ENCODE measurements around the gene TLCD3A.
A peak's percentile ranks its signal among the peaks of the same experiment; 100 is the strongest.

TLCD3A gene

DNA sequence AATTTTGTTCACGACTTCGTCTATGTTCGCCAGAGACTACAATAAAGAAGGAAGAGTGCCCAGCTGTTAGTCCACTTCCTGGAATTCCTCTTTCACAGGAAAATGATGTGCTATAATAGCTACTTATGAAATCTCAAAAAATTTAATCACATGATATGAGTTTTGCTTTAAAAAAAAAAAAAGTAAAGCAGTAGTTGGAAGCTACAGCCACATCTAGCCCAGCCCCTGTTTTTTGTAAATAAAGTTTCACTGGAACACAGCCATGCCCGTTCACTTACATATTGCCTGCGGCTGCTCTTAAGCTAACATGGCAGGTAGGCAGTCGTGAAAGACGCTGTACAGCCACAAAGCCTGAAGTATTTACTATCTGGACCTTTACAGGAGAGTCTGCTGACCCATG, 33.1 kb upstream of the TLCD3A start:
- DNase-seq (ENCODE audit: low read depth): peak; percentile 23
- TF ChIP-seq, protein P1, sequence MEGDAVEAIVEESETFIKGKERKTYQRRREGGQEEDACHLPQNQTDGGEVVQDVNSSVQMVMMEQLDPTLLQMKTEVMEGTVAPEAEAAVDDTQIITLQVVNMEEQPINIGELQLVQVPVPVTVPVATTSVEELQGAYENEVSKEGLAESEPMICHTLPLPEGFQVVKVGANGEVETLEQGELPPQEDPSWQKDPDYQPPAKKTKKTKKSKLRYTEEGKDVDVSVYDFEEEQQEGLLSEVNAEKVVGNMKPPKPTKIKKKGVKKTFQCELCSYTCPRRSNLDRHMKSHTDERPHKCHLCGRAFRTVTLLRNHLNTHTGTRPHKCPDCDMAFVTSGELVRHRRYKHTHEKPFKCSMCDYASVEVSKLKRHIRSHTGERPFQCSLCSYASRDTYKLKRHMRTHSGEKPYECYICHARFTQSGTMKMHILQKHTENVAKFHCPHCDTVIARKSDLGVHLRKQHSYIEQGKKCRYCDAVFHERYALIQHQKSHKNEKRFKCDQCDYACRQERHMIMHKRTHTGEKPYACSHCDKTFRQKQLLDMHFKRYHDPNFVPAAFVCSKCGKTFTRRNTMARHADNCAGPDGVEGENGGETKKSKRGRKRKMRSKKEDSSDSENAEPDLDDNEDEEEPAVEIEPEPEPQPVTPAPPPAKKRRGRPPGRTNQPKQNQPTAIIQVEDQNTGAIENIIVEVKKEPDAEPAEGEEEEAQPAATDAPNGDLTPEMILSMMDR (conservative IDR thresholded peaks at IDR 0.05; ENCODE audit: low read length): no peak
- H3K4me3 ChIP-seq (ENCODE audit: low read length): no peak overlapping the region

DNA sequence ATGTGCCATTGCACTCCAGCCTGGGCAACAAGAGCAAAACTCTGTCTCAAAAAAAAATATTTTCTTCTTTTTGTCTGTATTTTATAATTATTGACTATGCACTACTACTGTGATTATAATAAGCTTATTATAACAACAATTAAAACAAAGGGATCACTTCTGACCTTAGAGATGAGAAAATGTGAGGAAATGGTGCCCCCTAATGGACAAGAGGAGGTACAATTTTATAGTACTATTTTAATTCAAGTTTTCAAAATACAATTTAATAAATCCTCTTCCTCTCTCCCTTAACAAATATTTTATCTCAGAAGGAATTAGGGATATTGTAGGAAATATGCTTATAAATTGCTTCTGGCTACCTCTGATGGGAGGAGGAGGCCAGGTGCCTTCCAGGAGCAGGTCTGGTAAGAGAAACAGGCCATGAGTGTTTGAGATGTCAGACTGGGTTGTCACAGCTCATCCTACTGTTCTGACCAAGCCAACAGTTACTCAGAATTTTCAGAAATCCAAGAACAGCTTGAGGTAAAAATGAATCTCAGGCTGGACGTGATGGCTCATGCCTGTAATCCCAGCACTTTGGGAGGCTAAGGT, 31.8 kb upstream of the TLCD3A start:
- DNase-seq (ENCODE audit: low read depth): peak; percentile 40
- H3K4me3 ChIP-seq (ENCODE audit: low read length): no peak overlapping the region
- TF ChIP-seq, protein P1 (conservative IDR thresholded peaks at IDR 0.05; ENCODE audit: low read length): peak; percentile 63

DNA sequence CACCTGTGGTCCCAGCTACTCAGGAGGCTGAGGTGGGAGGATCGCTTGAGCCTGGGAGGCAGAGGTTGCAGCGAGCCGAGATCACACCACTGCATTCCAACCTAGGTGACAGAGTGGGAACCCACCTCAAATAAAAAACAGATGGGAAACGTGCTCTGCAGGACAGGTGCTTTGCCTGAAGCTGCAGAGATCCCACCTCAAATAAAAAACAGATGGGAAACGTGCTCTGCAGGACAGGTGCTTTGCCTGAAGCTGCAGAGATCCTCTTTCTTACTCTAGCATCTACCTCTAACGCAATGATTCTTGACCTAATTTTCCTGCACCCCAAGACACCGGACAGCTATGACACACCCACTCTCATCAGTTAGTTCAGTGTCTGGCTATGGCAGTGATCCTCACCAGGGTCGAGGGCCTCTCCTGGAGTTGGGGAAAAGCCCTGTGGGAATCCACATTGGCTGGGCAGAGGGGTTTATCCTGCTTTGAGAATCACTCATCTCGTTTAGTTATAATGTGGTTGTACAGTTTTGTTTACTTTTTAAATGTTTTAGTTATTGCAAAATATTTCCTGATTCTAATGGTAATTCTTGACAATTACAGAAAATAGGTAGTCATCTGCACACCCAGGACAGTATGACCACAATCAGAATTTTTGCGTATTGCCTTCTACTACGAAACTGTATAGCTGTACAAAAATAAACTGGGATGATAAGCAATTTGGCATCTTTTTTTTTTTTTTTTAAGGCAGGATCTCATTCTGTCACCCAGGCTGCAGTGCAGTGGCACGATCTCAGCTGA, 29.1 kb upstream of the TLCD3A start:
- H3K4me3 ChIP-seq (ENCODE audit: low read length): no peak overlapping the region
- TF ChIP-seq, protein P1 (conservative IDR thresholded peaks at IDR 0.05; ENCODE audit: low read length): no peak
- no peak for DNase-seq (ENCODE audit: low read depth)

DNA sequence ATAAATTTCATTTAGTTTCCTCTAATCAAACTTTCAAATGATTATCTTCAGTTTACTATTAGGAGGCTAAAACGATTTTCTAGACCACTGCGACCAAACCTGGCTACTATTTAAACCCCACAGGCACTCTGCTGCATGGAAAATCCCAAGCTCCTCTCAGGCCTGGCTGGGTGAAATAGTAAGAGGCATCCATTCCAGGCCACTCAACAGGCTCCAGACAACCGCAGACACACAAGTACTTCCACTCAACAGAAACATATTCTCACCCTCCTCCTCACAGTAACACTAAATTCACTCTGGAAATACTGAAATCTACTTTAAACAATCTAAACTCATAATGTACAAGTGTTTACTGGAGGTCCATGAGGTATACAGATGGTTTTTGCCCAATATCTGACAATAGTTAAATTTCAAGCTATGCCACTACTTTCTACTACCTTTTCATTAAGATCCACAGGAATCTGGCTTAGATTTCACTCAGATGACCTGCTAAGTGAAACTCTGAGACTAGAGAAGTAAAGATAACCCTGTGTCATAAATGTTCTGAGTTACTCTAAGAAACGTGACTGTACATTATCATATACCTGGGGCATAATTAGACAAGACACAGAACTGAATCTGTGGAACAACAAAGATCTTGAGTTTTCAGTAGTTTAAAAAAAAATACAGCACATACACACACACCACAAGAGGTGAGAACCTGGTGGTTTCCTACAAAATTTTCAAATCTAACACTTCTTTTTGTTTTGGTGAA, 28.1 kb upstream of the TLCD3A start:
- no peak overlapping the region for H3K4me3 ChIP-seq (ENCODE audit: low read length)
- no peak for DNase-seq (ENCODE audit: low read depth)
- TF ChIP-seq, protein P1 (conservative IDR thresholded peaks at IDR 0.05; ENCODE audit: low read length): no peak

DNA sequence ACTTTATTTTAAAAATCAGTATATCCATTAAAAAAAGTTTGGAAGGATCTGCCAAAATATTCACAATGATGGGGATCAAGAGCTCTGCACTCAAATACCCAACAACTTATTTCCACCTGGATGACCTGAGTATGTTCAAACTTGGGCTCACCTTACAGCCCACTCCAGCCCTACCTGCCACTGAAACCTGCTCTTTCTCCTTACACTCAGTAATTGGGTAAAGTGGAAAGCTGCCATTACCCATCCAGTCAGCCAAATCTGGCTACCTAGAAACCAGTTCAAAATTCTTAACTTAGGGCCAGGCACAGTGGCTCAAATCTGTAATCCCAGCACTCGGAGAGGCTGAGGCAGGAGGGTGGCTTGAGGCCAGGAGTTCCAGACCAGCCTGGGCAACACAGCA, 27.4 kb upstream of the TLCD3A start:
- DNase-seq (ENCODE audit: low read depth): no peak
- H3K4me3 ChIP-seq (ENCODE audit: low read length): no peak overlapping the region
- TF ChIP-seq, protein P1 (conservative IDR thresholded peaks at IDR 0.05; ENCODE audit: low read length): no peak

DNA sequence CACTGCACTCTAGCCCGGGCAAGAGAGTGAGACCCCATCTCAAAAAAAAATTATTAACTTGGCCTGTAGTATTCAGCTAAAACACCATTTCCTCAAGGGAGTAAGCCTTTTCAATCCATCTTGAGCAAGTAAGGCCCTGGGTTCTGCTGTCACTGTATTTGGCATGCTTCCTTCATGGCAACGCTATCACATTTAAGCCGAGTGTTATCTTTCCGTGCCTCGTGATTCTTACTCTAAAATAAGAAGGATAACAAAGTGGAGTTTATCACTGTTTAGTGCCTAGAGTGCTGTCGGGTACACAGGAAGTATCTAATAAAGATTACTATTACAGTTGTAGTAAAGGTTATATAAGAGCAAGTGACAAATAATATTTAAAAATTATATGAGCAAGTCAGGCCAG, 26.5 kb upstream of the TLCD3A start:
- TF ChIP-seq, protein P1 (conservative IDR thresholded peaks at IDR 0.05; ENCODE audit: low read length): no peak
- DNase-seq (ENCODE audit: low read depth): no peak
- no peak overlapping the region for H3K4me3 ChIP-seq (ENCODE audit: low read length)

Measured in AG10803 (cell line).